Caco-2 (cell line): ENCODE data around the gene RGL4. TPM values are rescaled to one million over a fixed set of nuclear protein-coding genes. Genes with fewer than 3 reads are reported as not detected.

Experiments
- BruUV-seq: library from RNA; stranded (reverse); fragments of 400-500 nt; replicated peaks from 2 replicates; lab custom pipeline; 2021; lab: Mats Ljungman, UMichigan
- CTCF ChIA-PET: fragments of 300-600 bp; sonication (Branson Sonifier 250); formaldehyde crosslinking; loops from one replicate; lab custom pipeline; 2022; ENCODE audit warnings: antibody characterized with exemption; lab: Charles Lee
- POLR2A ChIA-PET: fragments of 300-600 bp; sonication (Branson Sonifier 250); formaldehyde crosslinking; loops from one replicate; lab custom pipeline; 2022; ENCODE audit warnings: antibody characterized with exemption; lab: Charles Lee
- DNase-seq, 2 experiments: peaks; one replicate each; pipeline versions ENCODE4 v3.0.0 to v3.0.0-alpha.2; 2020 to 2022
- H3K27me3 ChIP-seq: replicated peaks from 2 replicates; pipeline ENCODE4 v1.6.0; 2011; ENCODE audit warnings: low read length; ENCODE audit not compliant: control insufficient read depth, insufficient read depth
- H3K36me3 ChIP-seq: 2 replicates; pipeline ENCODE4 v1.5.1; 2011; ENCODE audit warnings: low read length; ENCODE audit not compliant: control insufficient read depth, insufficient read depth
- H3K4me1 ChIP-seq: fragments of 250-450 bp; sonication (Bioruptor Pico); 2 replicates; pipeline ENCODE4 v1.5.1; 2020; ENCODE audit warnings: mild to moderate bottlenecking
- H3K4me3 ChIP-seq: 2 replicates; pipeline ENCODE4 v1.5.1; 2011; ENCODE audit warnings: low read depth, mild to moderate bottlenecking, control low read depth, low read length
- H3K9me3 ChIP-seq: fragments of 250-450 bp; sonication (Bioruptor Pico); 2 replicates; pipeline ENCODE4 v1.5.1; 2020; ENCODE audit warnings: mild to moderate bottlenecking, moderate library complexity
- H3K27ac Mint-ChIP-seq: one replicate; pipeline ENCODE4 v1.8.0; 2022; ENCODE audit warnings: mixed read lengths; ENCODE audit not compliant: unreplicated experiment
- H3K27me3 Mint-ChIP-seq: one replicate; pipeline ENCODE4 v1.8.0; 2022; ENCODE audit warnings: mixed read lengths; ENCODE audit not compliant: insufficient read depth, unreplicated experiment
- H3K36me3 Mint-ChIP-seq: one replicate; pipeline ENCODE4 v1.8.0; 2022; ENCODE audit warnings: mild to moderate bottlenecking, mixed read lengths; ENCODE audit not compliant: insufficient read depth, unreplicated experiment
- H3K4me1 Mint-ChIP-seq: one replicate; pipeline ENCODE4 v1.8.0; 2022; ENCODE audit warnings: low read depth, mixed read lengths; ENCODE audit not compliant: unreplicated experiment
- H3K4me3 Mint-ChIP-seq: one replicate; pipeline ENCODE4 v1.8.0; 2022; ENCODE audit warnings: mild to moderate bottlenecking, moderate library complexity, mixed read lengths; ENCODE audit not compliant: unreplicated experiment
- H3K9me3 Mint-ChIP-seq: one replicate; pipeline ENCODE4 v1.8.0; 2022; ENCODE audit warnings: mixed read lengths; ENCODE audit not compliant: unreplicated experiment
- CTCF ChIP-seq, 2 experiments: fragments of 200-600 bp in 1 of 2; IDR thresholded peaks; 1 replicate in 1 of 2; 2 replicates in 1 of 2; pipeline versions ENCODE4 v1.5.1 to v1.8.0; 2011 to 2022; ENCODE audit warnings: antibody characterized with exemption in 1 of 2, control low read depth in 1 of 2, inconsistent platforms in 1 of 2, low read depth in 1 of 2, low read length in 1 of 2, mild to moderate bottlenecking in 1 of 2, moderate library complexity in 1 of 2; ENCODE audit not compliant: insufficient read depth in 1 of 2, severe bottlenecking in 1 of 2, unreplicated experiment in 1 of 2
- intact Hi-C: fragments of 100-400 bp; cut with micrococcal nuclease; formaldehyde crosslinking; loops from one replicate; pipeline ENCODE4 v1.10.0; 2022; ENCODE audit not compliant: unreplicated experiment
- total RNA-seq: library from RNA; stranded (reverse); gene quantifications from 2 replicates; pipeline ENCODE4 v1.2.3, GENCODE V29; 2022

The RGL4 gene
- total RNA-seq, 1 experiment from 2014 or later: not detected

- no peak for DNase-seq
- CTCF ChIA-PET: no interaction called here
- Histone ChIP-seq H3K4me1 (no peaks in the 10 kb centered on the region), H3K9me3 (no peaks in the 10 kb centered on the region), H3K36me3 (no peaks in the 10 kb centered on the region; the same call in 1 of the 2 replicates), H3K4me3 (no peak overlapping the region), H3K27me3 (no peaks in the 10 kb centered on the region)
- no peak overlapping the region for H3K4me3 Mint-ChIP-seq
- no TSS peak for BruUV-seq
- peaks cover 36% of the 10 kb centered on the region for H3K36me3 Mint-ChIP-seq
- no peak for TF ChIP-seq CTCF (IDR thresholded peaks at IDR 0.05; ENCODE audit: insufficient read depth in 1 of 2, low read depth in 1 of 2, low read length in 1 of 2, severe bottlenecking in 1 of 2, unreplicated experiment in 1 of 2)
- H3K27ac Mint-ChIP-seq: no peak overlapping the region
- no peaks in the 10 kb centered on the region for H3K4me1 Mint-ChIP-seq
- no peaks in the 10 kb centered on the region for H3K27me3 Mint-ChIP-seq
- intact Hi-C loops: no loop called here
- H3K9me3 Mint-ChIP-seq: no peaks in the 10 kb centered on the region
- POLR2A ChIA-PET: no interaction called here
Observed at GRCh38 chr22:23698673-23699235, 7.9 kb downstream of the RGL4 start.

GRCh38 chr22:23700706-23701105 is 9.9 kb downstream of the RGL4 start:
- ChIA-PET CTCF (no interaction called here), POLR2A (no interaction called here)
- Histone ChIP-seq H3K27me3 (no peaks in the 10 kb centered on the region), H3K4me1 (no peaks in the 10 kb centered on the region), H3K4me3 (no peak overlapping the region), H3K9me3 (no peaks in the 10 kb centered on the region), H3K36me3 (no peaks in the 10 kb centered on the region; the same call in 1 of the 2 replicates)
- BruUV-seq: no TSS peak
- peaks cover 41% of the 10 kb centered on the region for H3K36me3 Mint-ChIP-seq
- H3K4me1 Mint-ChIP-seq: no peaks in the 10 kb centered on the region
- DNase-seq: no peak
- H3K4me3 Mint-ChIP-seq: no peak overlapping the region
- H3K27ac Mint-ChIP-seq: no peak overlapping the region
- no peaks in the 10 kb centered on the region for H3K9me3 Mint-ChIP-seq
- no peak for TF ChIP-seq CTCF (IDR thresholded peaks at IDR 0.05; ENCODE audit: insufficient read depth in 1 of 2, low read depth in 1 of 2, low read length in 1 of 2, severe bottlenecking in 1 of 2, unreplicated experiment in 1 of 2)
- H3K27me3 Mint-ChIP-seq: no peaks in the 10 kb centered on the region
- intact Hi-C loops: no loop called here

- BruUV-seq: no TSS peak
- H3K36me3 ChIP-seq: no peaks in the 10 kb centered on the region
- H3K27ac Mint-ChIP-seq: no peak overlapping the region
- no peak overlapping the region for H3K4me3 ChIP-seq
- no peak for DNase-seq
- no peaks in the 10 kb centered on the region for H3K4me1 ChIP-seq
- ChIA-PET CTCF (no interaction called here), POLR2A (no interaction called here)
- no peaks in the 10 kb centered on the region for H3K9me3 Mint-ChIP-seq
- H3K9me3 ChIP-seq: no peaks in the 10 kb centered on the region
- no peaks in the 10 kb centered on the region for H3K4me1 Mint-ChIP-seq
- H3K27me3 ChIP-seq: no peaks in the 10 kb centered on the region
- intact Hi-C loops: no loop called here
- no peaks in the 10 kb centered on the region for H3K27me3 Mint-ChIP-seq
- H3K4me3 Mint-ChIP-seq: no peak overlapping the region
- TF ChIP-seq CTCF (IDR thresholded peaks at IDR 0.05; ENCODE audit: insufficient read depth in 1 of 2, low read depth in 1 of 2, low read length in 1 of 2, severe bottlenecking in 1 of 2, unreplicated experiment in 1 of 2): no peak
- peaks cover 65% of the 10 kb centered on the region for H3K36me3 Mint-ChIP-seq
Observed at GRCh38 chr22:23704062-23704461, 13.2 kb downstream of the RGL4 start.
